ENCODE results near the gene CCDC73.

DNA sequence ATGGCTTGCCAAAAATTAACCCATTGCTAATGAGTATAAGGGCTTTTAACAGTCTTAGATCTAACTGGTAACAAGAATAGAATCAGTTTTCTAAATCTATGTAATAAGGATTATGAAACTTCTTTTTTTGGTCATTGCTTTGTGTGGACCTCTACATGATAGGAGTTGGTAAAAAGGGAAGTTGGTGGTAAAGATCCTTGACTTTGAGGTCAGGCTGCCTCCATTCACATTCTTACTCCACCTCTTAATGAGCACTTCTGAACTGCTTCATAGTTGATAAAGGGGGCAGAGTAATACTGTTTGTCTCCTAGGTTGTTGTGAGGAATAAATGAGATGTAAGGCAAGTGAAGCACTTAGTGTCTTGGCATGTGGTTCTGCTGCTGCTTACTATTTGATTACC, 200.2 kb downstream of the CCDC73 start:
- no peak for TF ChIP-seq CTCF (IDR thresholded peaks at IDR 0.05)
- no peak for TF ChIP-seq POLR2A (IDR thresholded peaks at IDR 0.05)
